ENCODE results near the gene TRIOBP. TPM values are rescaled to one million over a fixed set of nuclear protein-coding genes. Genes with fewer than 3 reads are reported as not detected.
A peak's percentile ranks its signal among the peaks of the same experiment; 100 is the strongest.

The TRIOBP gene
- total RNA-seq, 1 donor from 2014 or later: 103 TPM

- Mint-ChIP-seq H3K27ac (ENCODE audit: unreplicated experiment) (peak overlapping the region; percentile 78), H3K9me3 (ENCODE audit: unreplicated experiment) (no peaks in the 10 kb centered on the region), H3K4me1 (ENCODE audit: unreplicated experiment) (peaks cover 41% of the 10 kb centered on the region), H3K36me3 (ENCODE audit: unreplicated experiment) (no peaks in the 10 kb centered on the region), H3K4me3 (ENCODE audit: unreplicated experiment) (no peak overlapping the region), H3K27me3 (ENCODE audit: unreplicated experiment) (no peaks in the 10 kb centered on the region)
- DNase-seq (ENCODE audit: extremely low spot score, unreplicated experiment): no peak
- no peak for TF ChIP-seq CTCF (IDR thresholded peaks at IDR 0.05)
These were observed 43.8 kb downstream of the TRIOBP start for GRCh38 chr22:37740455-37741311.

- DNase-seq (ENCODE audit: extremely low spot score, unreplicated experiment): peak; percentile 91
- Mint-ChIP-seq H3K36me3 (ENCODE audit: unreplicated experiment) (no peaks in the 10 kb centered on the region), H3K4me1 (ENCODE audit: unreplicated experiment) (peaks cover 41% of the 10 kb centered on the region), H3K9me3 (ENCODE audit: unreplicated experiment) (no peaks in the 10 kb centered on the region), H3K27me3 (ENCODE audit: unreplicated experiment) (no peaks in the 10 kb centered on the region), H3K4me3 (ENCODE audit: unreplicated experiment) (no peak overlapping the region), H3K27ac (ENCODE audit: unreplicated experiment) (peak overlapping the region; percentile 78)
- TF ChIP-seq CTCF (IDR thresholded peaks at IDR 0.05): no peak
These were observed 44.5 kb downstream of the TRIOBP start for GRCh38 chr22:37741312-37741795.

- DNase-seq (ENCODE audit: extremely low spot score, unreplicated experiment): no peak
- H3K4me1 Mint-ChIP-seq (ENCODE audit: unreplicated experiment): peaks cover 47% of the 10 kb centered on the region
- no peaks in the 10 kb centered on the region for H3K36me3 Mint-ChIP-seq (ENCODE audit: unreplicated experiment)
- no peaks in the 10 kb centered on the region for H3K27me3 Mint-ChIP-seq (ENCODE audit: unreplicated experiment)
- no peak for TF ChIP-seq CTCF (IDR thresholded peaks at IDR 0.05)
- H3K4me3 Mint-ChIP-seq (ENCODE audit: unreplicated experiment): no peak overlapping the region
- H3K27ac Mint-ChIP-seq (ENCODE audit: unreplicated experiment): peak overlapping the region; percentile 71
- no peaks in the 10 kb centered on the region for H3K9me3 Mint-ChIP-seq (ENCODE audit: unreplicated experiment)
These were observed 45.7 kb downstream of the TRIOBP start for GRCh38 chr22:37742376-37743171.

GRCh38 chr22:37744589-37744988, 47.7 kb downstream of the TRIOBP start:
- Mint-ChIP-seq H3K36me3 (ENCODE audit: unreplicated experiment) (no peaks in the 10 kb centered on the region), H3K4me3 (ENCODE audit: unreplicated experiment) (peak overlapping the region; percentile 74), H3K9me3 (ENCODE audit: unreplicated experiment) (no peaks in the 10 kb centered on the region), H3K27me3 (ENCODE audit: unreplicated experiment) (no peaks in the 10 kb centered on the region), H3K27ac (ENCODE audit: unreplicated experiment) (no peak overlapping the region), H3K4me1 (ENCODE audit: unreplicated experiment) (peaks cover 63% of the 10 kb centered on the region)
- DNase-seq (ENCODE audit: extremely low spot score, unreplicated experiment): no peak
- no peak for TF ChIP-seq CTCF (IDR thresholded peaks at IDR 0.05)
